ENCODE measurements around the gene FKBP4. TPM values are rescaled to one million over a fixed set of nuclear protein-coding genes. Genes with fewer than 3 reads are reported as not detected.
A peak's percentile ranks its signal among the peaks of the same experiment; 100 is the strongest.

Gene FKBP4
- total RNA-seq, 2 donors from 2014 or later = 41.9 to 44.9 TPM

- ATAC-seq (no peak), DNase-seq (no peak)
- Mint-ChIP-seq H3K4me1 (peaks cover 24% of the 10 kb centered on the region), H3K27ac (peak overlapping the region; percentile 56), H3K36me3 (ENCODE audit: low read depth) (peaks cover 4% of the 10 kb centered on the region), H3K4me3 (peak overlapping the region; percentile 85), H3K27me3 (peaks cover 4% of the 10 kb centered on the region)
- H3K9me3 ChIP-seq (ENCODE audit: control insufficient read depth, low read length, poor library complexity, severe bottlenecking) = no peaks in the 10 kb centered on the region
These were observed 1.9 kb upstream of the FKBP4 start for GRCh38 chr12:2792671-2793500.

GRCh38 chr12:2793561-2793960, 1.2 kb upstream of the FKBP4 start:
- Mint-ChIP-seq H3K36me3 (ENCODE audit: low read depth) (no peaks in the 10 kb centered on the region), H3K4me3 (peak overlapping the region; percentile 85), H3K27me3 (no peaks in the 10 kb centered on the region), H3K27ac (peak overlapping the region; percentile 56), H3K4me1 (peaks cover 28% of the 10 kb centered on the region)
- ATAC-seq (no peak), DNase-seq (no peak)
- H3K9me3 ChIP-seq (ENCODE audit: control insufficient read depth, low read length, poor library complexity, severe bottlenecking) = no peaks in the 10 kb centered on the region

- Mint-ChIP-seq H3K36me3 (ENCODE audit: low read depth) (no peaks in the 10 kb centered on the region), H3K27ac (peak overlapping the region; percentile 56), H3K4me1 (peaks cover 28% of the 10 kb centered on the region), H3K4me3 (peak overlapping the region; percentile 85), H3K27me3 (no peaks in the 10 kb centered on the region)
- peak; percentile 11 for ATAC-seq
- DNase-seq = no peak
- no peaks in the 10 kb centered on the region for H3K9me3 ChIP-seq (ENCODE audit: control insufficient read depth, low read length, poor library complexity, severe bottlenecking)
These were observed 507 bp upstream of the FKBP4 start for GRCh38 chr12:2794191-2794735.

- DNase-seq (peak; percentile 62 to 76 (median 71)), ATAC-seq (peak; percentile 75)
- Mint-ChIP-seq H3K27ac (peak overlapping the region; percentile 82), H3K36me3 (ENCODE audit: low read depth) (no peaks in the 10 kb centered on the region), H3K4me1 (peaks cover 28% of the 10 kb centered on the region), H3K27me3 (no peaks in the 10 kb centered on the region), H3K4me3 (peak overlapping the region; percentile 92)
- no peaks in the 10 kb centered on the region for H3K9me3 ChIP-seq (ENCODE audit: control insufficient read depth, low read length, poor library complexity, severe bottlenecking)
These were observed 769 bp downstream of the FKBP4 start for GRCh38 chr12:2795291-2796186.

GRCh38 chr12:2796187-2796666, 1.5 kb downstream of the FKBP4 start:
- H3K27me3 Mint-ChIP-seq = no peaks in the 10 kb centered on the region
- no peaks in the 10 kb centered on the region for H3K36me3 Mint-ChIP-seq (ENCODE audit: low read depth)
- no peaks in the 10 kb centered on the region for H3K9me3 ChIP-seq (ENCODE audit: control insufficient read depth, low read length, poor library complexity, severe bottlenecking)
- no peak for DNase-seq
- H3K4me3 Mint-ChIP-seq = peak overlapping the region; percentile 92
- H3K27ac Mint-ChIP-seq = peak overlapping the region; percentile 82
- peaks cover 28% of the 10 kb centered on the region for H3K4me1 Mint-ChIP-seq
- no peak for ATAC-seq

- no peaks in the 10 kb centered on the region for H3K9me3 ChIP-seq (ENCODE audit: control insufficient read depth, low read length, poor library complexity, severe bottlenecking)
- Mint-ChIP-seq H3K27me3 (no peaks in the 10 kb centered on the region), H3K36me3 (ENCODE audit: low read depth) (no peaks in the 10 kb centered on the region), H3K27ac (peak overlapping the region; percentile 82), H3K4me1 (peaks cover 22% of the 10 kb centered on the region), H3K4me3 (peak overlapping the region; percentile 69)
- ATAC-seq (no peak), DNase-seq (no peak)
These were observed 3.1 kb downstream of the FKBP4 start for GRCh38 chr12:2797721-2798418.

GRCh38 chr12:2800046-2800570, 5.3 kb downstream of the FKBP4 start:
- no peaks in the 10 kb centered on the region for H3K9me3 ChIP-seq (ENCODE audit: control insufficient read depth, low read length, poor library complexity, severe bottlenecking)
- Mint-ChIP-seq H3K4me1 (peaks cover 20% of the 10 kb centered on the region), H3K4me3 (no peak overlapping the region), H3K27me3 (no peaks in the 10 kb centered on the region), H3K27ac (no peak overlapping the region), H3K36me3 (ENCODE audit: low read depth) (no peaks in the 10 kb centered on the region)
- ATAC-seq = no peak
- no peak for DNase-seq

GRCh38 chr12:2801044-2801783, 6.4 kb downstream of the FKBP4 start:
- peaks cover 20% of the 10 kb centered on the region for H3K4me1 Mint-ChIP-seq
- H3K27me3 Mint-ChIP-seq = no peaks in the 10 kb centered on the region
- no peak overlapping the region for H3K4me3 Mint-ChIP-seq
- no peak for ATAC-seq
- H3K9me3 ChIP-seq (ENCODE audit: control insufficient read depth, low read length, poor library complexity, severe bottlenecking) = no peaks in the 10 kb centered on the region
- H3K36me3 Mint-ChIP-seq (ENCODE audit: low read depth) = peaks cover 2% of the 10 kb centered on the region
- no peak overlapping the region for H3K27ac Mint-ChIP-seq
- DNase-seq = no peak

GRCh38 chr12:2803635-2804392, 9.0 kb downstream of the FKBP4 start:
- Mint-ChIP-seq H3K36me3 (ENCODE audit: low read depth) (peaks cover 2% of the 10 kb centered on the region), H3K27ac (no peak overlapping the region)

GRCh38 chr12:2804393-2805142, 9.8 kb downstream of the FKBP4 start:
- H3K4me3 Mint-ChIP-seq = no peak overlapping the region
- no peak for ATAC-seq
- H3K36me3 Mint-ChIP-seq (ENCODE audit: low read depth) = peaks cover 2% of the 10 kb centered on the region
- peaks cover 3% of the 10 kb centered on the region for H3K4me1 Mint-ChIP-seq
- H3K27me3 Mint-ChIP-seq = no peaks in the 10 kb centered on the region
- no peaks in the 10 kb centered on the region for H3K9me3 ChIP-seq (ENCODE audit: control insufficient read depth, low read length, poor library complexity, severe bottlenecking)
- no peak for DNase-seq
- H3K27ac Mint-ChIP-seq = no peak overlapping the region

More at GRCh38 chr12:2803635-2804392, 9.0 kb downstream of the FKBP4 start:
- no peaks in the 10 kb centered on the region for H3K9me3 ChIP-seq (ENCODE audit: control insufficient read depth, low read length, poor library complexity, severe bottlenecking)
- ATAC-seq (no peak), DNase-seq (no peak)
- no peaks in the 10 kb centered on the region for H3K27me3 Mint-ChIP-seq
- peaks cover 3% of the 10 kb centered on the region for H3K4me1 Mint-ChIP-seq
- no peak overlapping the region for H3K4me3 Mint-ChIP-seq

GRCh38 chr12:2805143-2805520, 10.4 kb downstream of the FKBP4 start:
- H3K27me3 Mint-ChIP-seq = no peaks in the 10 kb centered on the region
- peaks cover 2% of the 10 kb centered on the region for H3K36me3 Mint-ChIP-seq (ENCODE audit: low read depth)
- no peak overlapping the region for H3K4me3 Mint-ChIP-seq
- DNase-seq (no peak), ATAC-seq (no peak)
- H3K27ac Mint-ChIP-seq = peak overlapping the region; percentile 14
- H3K4me1 Mint-ChIP-seq = peaks cover 3% of the 10 kb centered on the region
- H3K9me3 ChIP-seq (ENCODE audit: control insufficient read depth, low read length, poor library complexity, severe bottlenecking) = no peaks in the 10 kb centered on the region

All from T-helper 17 cell (primary cell).